ENCODE results near the gene TRNP1. TPM values are rescaled to one million over a fixed set of nuclear protein-coding genes. Genes with fewer than 3 reads are reported as not detected.

Gene TRNP1
- total RNA-seq, 4 donors from 2014 or later, result 7.1 to 24.6 (median 15.2) TPM

- no peak for DNase-seq (ENCODE audit: low spot score)
- ATAC-seq (ENCODE audit: low FRiP score), result no peak
- TF ChIP-seq, protein P1, sequence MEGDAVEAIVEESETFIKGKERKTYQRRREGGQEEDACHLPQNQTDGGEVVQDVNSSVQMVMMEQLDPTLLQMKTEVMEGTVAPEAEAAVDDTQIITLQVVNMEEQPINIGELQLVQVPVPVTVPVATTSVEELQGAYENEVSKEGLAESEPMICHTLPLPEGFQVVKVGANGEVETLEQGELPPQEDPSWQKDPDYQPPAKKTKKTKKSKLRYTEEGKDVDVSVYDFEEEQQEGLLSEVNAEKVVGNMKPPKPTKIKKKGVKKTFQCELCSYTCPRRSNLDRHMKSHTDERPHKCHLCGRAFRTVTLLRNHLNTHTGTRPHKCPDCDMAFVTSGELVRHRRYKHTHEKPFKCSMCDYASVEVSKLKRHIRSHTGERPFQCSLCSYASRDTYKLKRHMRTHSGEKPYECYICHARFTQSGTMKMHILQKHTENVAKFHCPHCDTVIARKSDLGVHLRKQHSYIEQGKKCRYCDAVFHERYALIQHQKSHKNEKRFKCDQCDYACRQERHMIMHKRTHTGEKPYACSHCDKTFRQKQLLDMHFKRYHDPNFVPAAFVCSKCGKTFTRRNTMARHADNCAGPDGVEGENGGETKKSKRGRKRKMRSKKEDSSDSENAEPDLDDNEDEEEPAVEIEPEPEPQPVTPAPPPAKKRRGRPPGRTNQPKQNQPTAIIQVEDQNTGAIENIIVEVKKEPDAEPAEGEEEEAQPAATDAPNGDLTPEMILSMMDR (IDR thresholded peaks at IDR 0.05), result no peak
These were observed 42.9 kb upstream of the TRNP1 start for GRCh38 chr1:26950602-26951001.

DNA sequence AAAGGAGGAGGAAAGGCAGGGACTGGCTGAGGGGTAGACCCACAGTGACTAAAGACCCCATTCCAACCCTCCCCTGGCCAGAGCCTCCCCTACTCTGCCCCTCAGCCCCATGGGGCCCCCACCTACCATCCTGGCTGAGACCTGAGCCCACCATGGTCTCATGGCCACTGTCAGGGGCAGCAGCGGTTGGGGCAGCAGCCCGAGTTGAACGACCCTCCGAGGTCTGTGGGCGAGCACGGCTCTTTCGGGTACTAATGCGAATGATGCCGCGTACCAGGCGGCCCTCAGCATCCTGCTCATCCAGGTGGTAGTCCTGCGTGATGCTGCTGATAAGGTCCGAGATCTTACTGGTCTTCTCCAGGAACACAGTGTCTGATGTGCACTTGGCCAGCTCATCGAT, 42.3 kb upstream of the TRNP1 start:
- TF ChIP-seq, protein P1 (IDR thresholded peaks at IDR 0.05), result no peak
- ATAC-seq (ENCODE audit: low FRiP score) (no peak), DNase-seq (ENCODE audit: low spot score) (no peak)

- ATAC-seq (ENCODE audit: low FRiP score) (no peak), DNase-seq (ENCODE audit: low spot score) (no peak)
- TF ChIP-seq, protein P1 (IDR thresholded peaks at IDR 0.05), result no peak
These were observed 41.5 kb upstream of the TRNP1 start for GRCh38 chr1:26951821-26952497.

GRCh38 chr1:26953374-26953773, 40.1 kb upstream of the TRNP1 start:
- DNase-seq (ENCODE audit: low spot score), result no peak
- TF ChIP-seq, protein P1 (IDR thresholded peaks at IDR 0.05), result no peak
- ATAC-seq (ENCODE audit: low FRiP score), result no peak

DNA sequence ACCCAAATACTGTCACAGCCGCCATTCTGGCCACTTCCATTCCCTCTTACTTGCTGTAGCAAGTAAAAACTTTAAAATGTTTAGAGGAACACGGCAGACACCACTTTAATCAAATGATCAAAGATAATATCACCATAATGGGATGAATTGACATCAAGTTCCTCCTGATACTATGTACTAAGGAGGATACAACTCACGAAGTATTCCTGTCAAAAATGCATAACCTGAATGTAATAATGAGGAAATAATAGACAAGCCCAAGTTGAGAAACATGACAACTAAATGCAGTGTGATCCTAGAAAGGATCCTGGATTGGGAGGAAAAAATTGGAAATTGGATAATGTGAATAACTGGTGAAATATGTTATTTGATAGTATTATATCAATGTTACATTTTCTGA, 37.2 kb upstream of the TRNP1 start:
- TF ChIP-seq, protein P1 (IDR thresholded peaks at IDR 0.05), result no peak
- ATAC-seq (ENCODE audit: low FRiP score) (no peak), DNase-seq (ENCODE audit: low spot score) (no peak)

DNA sequence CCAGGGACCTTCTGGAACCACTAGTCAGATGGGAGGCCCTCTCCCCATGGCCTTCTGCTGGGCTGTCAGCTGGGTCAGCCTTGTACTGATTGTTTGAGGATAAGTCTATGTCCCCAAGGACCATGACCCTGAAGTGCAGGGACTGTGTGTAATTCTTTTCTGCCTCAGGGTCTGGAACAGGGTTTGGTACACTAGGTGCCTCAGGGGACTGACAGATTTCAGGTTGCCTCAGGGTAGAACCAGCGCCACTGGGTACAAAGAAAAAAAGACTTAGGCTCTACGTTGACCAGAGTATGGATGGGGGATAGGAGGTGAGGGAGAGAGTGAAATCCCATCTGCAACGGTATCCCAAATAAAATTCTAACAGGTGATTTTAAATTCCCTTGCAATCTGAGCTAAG, 36.2 kb upstream of the TRNP1 start:
- ATAC-seq (ENCODE audit: low FRiP score), result no peak
- DNase-seq (ENCODE audit: low spot score), result no peak
- TF ChIP-seq, protein P1 (IDR thresholded peaks at IDR 0.05), result no peak

- TF ChIP-seq, protein P1 (IDR thresholded peaks at IDR 0.05), result no peak
- DNase-seq (ENCODE audit: low spot score) (no peak), ATAC-seq (ENCODE audit: low FRiP score) (no peak)
These were observed 34.2 kb upstream of the TRNP1 start for GRCh38 chr1:26959270-26959669.

All from omental fat pad (tissue), 4 donors.